KMS-11 (cell line): ENCODE measurements around the gene GRK6.

Source experiments
- H2AFZ ChIP-seq: fragments of 200-600 bp; sonication (generic); 2 replicates; pipeline ENCODE4 v1.6.1; 2016; ENCODE audit warnings: antibody characterized with exemption, mixed run types, low read depth
- H3K27ac ChIP-seq: fragments of 200-600 bp; sonication (generic); 2 replicates; pipeline ENCODE4 v1.6.1; 2016; ENCODE audit warnings: mild to moderate bottlenecking, mixed run types
- H3K27me3 ChIP-seq: fragments of 200-600 bp; sonication (generic); 2 replicates; pipeline ENCODE4 v1.6.1; 2017; ENCODE audit warnings: mild to moderate bottlenecking, low read depth, mixed run types, moderate library complexity; ENCODE audit not compliant: insufficient read depth
- H3K36me3 ChIP-seq: fragments of 200-600 bp; sonication (generic); 2 replicates; pipeline ENCODE4 v1.6.1; 2017; ENCODE audit warnings: mild to moderate bottlenecking, mixed run types; ENCODE audit not compliant: insufficient read depth
- H3K4me1 ChIP-seq: fragments of 200-600 bp; sonication (generic); 2 replicates; pipeline ENCODE4 v1.6.1; 2016; ENCODE audit warnings: mild to moderate bottlenecking, low read depth, mixed run types; ENCODE audit not compliant: poor library complexity, severe bottlenecking
- H3K4me2 ChIP-seq: fragments of 200-600 bp; sonication (generic); 2 replicates; pipeline ENCODE4 v1.7.0; 2016; ENCODE audit warnings: mild to moderate bottlenecking, mixed run types
- H3K4me3 ChIP-seq: fragments of 200-600 bp; sonication (generic); IDR thresholded peaks from 2 replicates; pipeline ENCODE4 v1.6.1; 2017; ENCODE audit warnings: low read depth, low read length, mixed read lengths; ENCODE audit not compliant: insufficient read depth
- H3K79me2 ChIP-seq: fragments of 200-600 bp; sonication (generic); 2 replicates; pipeline ENCODE4 v1.6.1; 2016; ENCODE audit warnings: low read depth, mixed run types; ENCODE audit not compliant: insufficient read depth
- H3K9ac ChIP-seq: fragments of 200-600 bp; sonication (generic); 2 replicates; pipeline ENCODE4 v1.6.1; 2016; ENCODE audit warnings: mild to moderate bottlenecking, mixed run types
- H4K20me1 ChIP-seq: fragments of 200-600 bp; sonication (generic); 2 replicates; pipeline ENCODE4 v1.6.1; 2016; ENCODE audit warnings: mild to moderate bottlenecking, mixed run types; ENCODE audit not compliant: insufficient read depth
- CTCF ChIP-seq: fragments of 200-600 bp; sonication (generic); conservative IDR thresholded peaks from 2 replicates; pipeline ENCODE4 v1.6.1; 2017; ENCODE audit warnings: low read depth, mild to moderate bottlenecking, antibody characterized with exemption, low read length, moderate library complexity, mixed read lengths

Gene GRK6

GRCh38 chr5:177455036-177455660 lies 28.7 kb downstream of the GRK6 start:
- peak; percentile 52 for TF ChIP-seq CTCF
- Histone ChIP-seq H3K9ac (peak overlapping the region; percentile 85), H3K36me3 (no peaks in the 10 kb centered on the region), H3K4me1 (peaks cover 7% of the 10 kb centered on the region), H3K79me2 (no peaks in the 10 kb centered on the region), H3K4me2 (peak overlapping the region; percentile 48), H3K4me3 (no peak overlapping the region), H4K20me1 (no peaks in the 10 kb centered on the region), H2AFZ (peak overlapping the region; percentile 60), H3K27me3 (no peaks in the 10 kb centered on the region), H3K27ac (peak overlapping the region; percentile 71)

GRCh38 chr5:177455661-177456590 lies 29.4 kb downstream of the GRK6 start:
- Histone ChIP-seq H2AFZ (peak overlapping the region; percentile 60; the same call in 1 of the 2 replicates), H3K79me2 (no peaks in the 10 kb centered on the region), H3K36me3 (no peaks in the 10 kb centered on the region), H3K27me3 (no peaks in the 10 kb centered on the region), H3K9ac (peak overlapping the region; percentile 85; the same call in 1 of the 2 replicates), H4K20me1 (no peaks in the 10 kb centered on the region), H3K4me3 (no peak overlapping the region), H3K4me1 (peaks cover 7% of the 10 kb centered on the region), H3K4me2 (peak overlapping the region; percentile 48), H3K27ac (peak overlapping the region; percentile 71)
- TF ChIP-seq CTCF = peak; percentile 53; the same call in 1 of the 2 replicates

- Histone ChIP-seq H3K27ac (no peak overlapping the region), H3K4me3 (no peak overlapping the region), H3K9ac (no peak overlapping the region)
These were observed 30.1 kb downstream of the GRK6 start for GRCh38 chr5:177456591-177456964.

More at GRCh38 chr5:177456591-177456964, 30.1 kb downstream of the GRK6 start:
- no peaks in the 10 kb centered on the region for H3K79me2 ChIP-seq
- H3K36me3 ChIP-seq = no peaks in the 10 kb centered on the region
- no peak overlapping the region for H3K4me2 ChIP-seq
- 0 out of 2 replicates have a peak, but pooled peaks have one; percentile 23 for TF ChIP-seq CTCF
- H3K4me1 ChIP-seq = peaks cover 7% of the 10 kb centered on the region
- H2AFZ ChIP-seq = no peak overlapping the region
- no peaks in the 10 kb centered on the region for H3K27me3 ChIP-seq
- H4K20me1 ChIP-seq = no peaks in the 10 kb centered on the region
